PC-9 (cell line): ENCODE measurements around the gene BTBD10. TPM values are rescaled to one million over a fixed set of nuclear protein-coding genes. Genes with fewer than 3 reads are reported as not detected.
"Not testable (repeated sequence)": the region's sequence is repeated elsewhere in the genome, so short reads cannot be mapped to it uniquely, and the experiment has no call there.

Experiments used
- BruUV-seq: library from RNA; stranded (reverse); fragments of 400-500 nt; replicated peaks from 2 replicates; lab custom pipeline; 2021; lab: Mats Ljungman, UMichigan
- CTCF ChIA-PET: fragments of 300-600 bp; sonication (Branson Sonifier 250); formaldehyde crosslinking; loops from one replicate; lab custom pipeline; 2022; ENCODE audit warnings: antibody characterized with exemption; lab: Charles Lee
- POLR2A ChIA-PET: fragments of 300-600 bp; sonication (Branson Sonifier 250); formaldehyde crosslinking; loops from one replicate; lab custom pipeline; 2022; ENCODE audit warnings: antibody characterized with exemption; ENCODE audit not compliant: unreplicated experiment; lab: Charles Lee
- DNase-seq, 2 experiments: peaks; one replicate each; pipeline versions ENCODE4 v3.0.0 to v3.0.0-alpha.2; 2015 to 2022; ENCODE audit warnings: mixed read lengths in 1 of 2
- H2AFZ ChIP-seq: fragments of 200-600 bp; sonication (generic); 2 replicates; pipeline ENCODE4 v1.8.1; 2017; ENCODE audit warnings: antibody characterized with exemption
- H3F3A ChIP-seq: fragments of 200-600 bp; sonication (generic); 2 replicates; pipeline ENCODE4 v1.8.1; 2017; ENCODE audit warnings: antibody characterized with exemption, mild to moderate bottlenecking, low read depth; ENCODE audit not compliant: insufficient read depth
- H3K27ac ChIP-seq: fragments of 200-600 bp; sonication (generic); 2 replicates; pipeline ENCODE4 v1.6.1; 2016; ENCODE audit warnings: mixed run types
- H3K27me3 ChIP-seq: fragments of 200-600 bp; sonication (generic); 2 replicates; pipeline ENCODE4 v1.6.1; 2016; ENCODE audit warnings: low read depth, mixed run types; ENCODE audit not compliant: insufficient read depth
- H3K36me3 ChIP-seq: fragments of 200-600 bp; sonication (generic); 2 replicates; pipeline ENCODE4 v1.6.1; 2016; ENCODE audit warnings: low read depth, mixed run types
- H3K4me1 ChIP-seq: fragments of 200-600 bp; sonication (generic); replicated peaks from 2 replicates; pipeline ENCODE4 v1.6.1; 2016; ENCODE audit warnings: mixed run types; ENCODE audit not compliant: insufficient read depth
- H3K4me2 ChIP-seq: fragments of 200-600 bp; sonication (generic); 2 replicates; pipeline ENCODE4 v1.6.1; 2017; ENCODE audit warnings: mixed run types
- H3K4me3 ChIP-seq: fragments of 200-600 bp; sonication (generic); 2 replicates; pipeline ENCODE4 v1.6.1; 2016; ENCODE audit warnings: mixed run types
- H3K79me2 ChIP-seq: fragments of 200-600 bp; sonication (generic); 2 replicates; pipeline ENCODE4 v1.6.1; 2017; ENCODE audit warnings: low read depth, mixed run types
- H3K9me2 ChIP-seq: fragments of 200-600 bp; sonication (generic); 2 replicates; pipeline ENCODE4 v1.8.1; 2017; ENCODE audit warnings: mild to moderate bottlenecking; ENCODE audit not compliant: insufficient read depth
- H3K9me3 ChIP-seq: fragments of 200-600 bp; sonication (generic); 2 replicates; pipeline ENCODE4 v1.8.1; 2016; ENCODE audit warnings: low read depth; ENCODE audit not compliant: insufficient read depth
- H4K20me1 ChIP-seq: fragments of 200-600 bp; sonication (generic); 2 replicates; pipeline ENCODE4 v1.8.1; 2017; ENCODE audit not compliant: insufficient read depth
- EZH2 ChIP-seq: fragments of 200-600 bp; sonication (generic); IDR thresholded peaks from 2 replicates; pipeline ENCODE4 v1.8.0; 2017; ENCODE audit warnings: antibody characterized with exemption, low read depth
- intact Hi-C: fragments of 100-400 bp; cut with micrococcal nuclease; formaldehyde crosslinking; loops from one replicate; pipeline ENCODE4 v1.10.0; 2022; ENCODE audit not compliant: unreplicated experiment
- total RNA-seq: library from RNA; stranded (reverse); gene quantifications from 2 replicates; pipeline ENCODE4 v1.2.3, GENCODE V29; 2021
- TF ChIP-seq, protein P1 (sequence below): fragments of 200-600 bp; sonication (generic); conservative IDR thresholded peaks from 2 replicates; pipeline ENCODE4 v1.6.1; 2017; ENCODE audit warnings: mixed run types, antibody characterized with exemption, mild to moderate bottlenecking, moderate library complexity

BTBD10 gene
- total RNA-seq, 1 experiment from 2014 or later: 16.5 TPM

DNA sequence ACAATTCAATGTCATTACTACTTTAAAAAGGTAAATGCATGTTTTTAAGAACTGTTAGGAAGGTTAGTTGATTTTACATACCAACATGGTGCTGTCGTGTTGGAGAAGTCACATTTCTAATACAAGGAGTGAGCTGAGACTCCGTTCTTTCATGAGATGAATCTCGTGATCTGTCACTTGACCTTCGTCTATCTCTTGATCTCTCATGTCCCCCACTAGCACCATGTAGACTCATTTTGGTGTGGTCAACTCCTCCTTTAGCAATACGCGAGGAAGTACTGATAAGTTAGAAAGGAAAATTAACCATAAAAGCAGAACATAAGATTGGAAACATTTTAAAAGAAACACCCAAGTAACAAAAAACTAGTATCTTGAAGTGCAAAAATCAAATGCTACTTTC, 41.5 kb downstream of the BTBD10 start:
- no peaks in the 10 kb centered on the region for H3K9me3 ChIP-seq
- no peaks in the 10 kb centered on the region for H3K36me3 ChIP-seq
- no peak overlapping the region for H3K4me2 ChIP-seq
- H3K9me2 ChIP-seq: no peaks in the 10 kb centered on the region
- no peak overlapping the region for H3K4me3 ChIP-seq
- intact Hi-C loops: no loop called here
- no peak for TF ChIP-seq EZH2
- TF ChIP-seq, protein P1, sequence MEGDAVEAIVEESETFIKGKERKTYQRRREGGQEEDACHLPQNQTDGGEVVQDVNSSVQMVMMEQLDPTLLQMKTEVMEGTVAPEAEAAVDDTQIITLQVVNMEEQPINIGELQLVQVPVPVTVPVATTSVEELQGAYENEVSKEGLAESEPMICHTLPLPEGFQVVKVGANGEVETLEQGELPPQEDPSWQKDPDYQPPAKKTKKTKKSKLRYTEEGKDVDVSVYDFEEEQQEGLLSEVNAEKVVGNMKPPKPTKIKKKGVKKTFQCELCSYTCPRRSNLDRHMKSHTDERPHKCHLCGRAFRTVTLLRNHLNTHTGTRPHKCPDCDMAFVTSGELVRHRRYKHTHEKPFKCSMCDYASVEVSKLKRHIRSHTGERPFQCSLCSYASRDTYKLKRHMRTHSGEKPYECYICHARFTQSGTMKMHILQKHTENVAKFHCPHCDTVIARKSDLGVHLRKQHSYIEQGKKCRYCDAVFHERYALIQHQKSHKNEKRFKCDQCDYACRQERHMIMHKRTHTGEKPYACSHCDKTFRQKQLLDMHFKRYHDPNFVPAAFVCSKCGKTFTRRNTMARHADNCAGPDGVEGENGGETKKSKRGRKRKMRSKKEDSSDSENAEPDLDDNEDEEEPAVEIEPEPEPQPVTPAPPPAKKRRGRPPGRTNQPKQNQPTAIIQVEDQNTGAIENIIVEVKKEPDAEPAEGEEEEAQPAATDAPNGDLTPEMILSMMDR: no peak
- no peaks in the 10 kb centered on the region; the same call in 1 of the 2 replicates for H4K20me1 ChIP-seq
- no peaks in the 10 kb centered on the region for H3K4me1 ChIP-seq
- peaks cover under 1% of the 10 kb centered on the region; the same call in 1 of the 2 replicates for H3K79me2 ChIP-seq
- CTCF ChIA-PET: no interaction called here
- no peaks in the 10 kb centered on the region for H3F3A ChIP-seq
- no peak for DNase-seq
- no peak overlapping the region for H3K27ac ChIP-seq
- POLR2A ChIA-PET: no interaction called here
- no TSS peak for BruUV-seq
- H3K27me3 ChIP-seq: no peaks in the 10 kb centered on the region
- no peak overlapping the region for H2AFZ ChIP-seq

GRCh38 chr11:13415201-13415600, 47.8 kb downstream of the BTBD10 start:
- BruUV-seq: no TSS peak
- H3K4me1 ChIP-seq: no peaks in the 10 kb centered on the region
- H2AFZ ChIP-seq: no peak overlapping the region
- H3K27ac ChIP-seq: no peak overlapping the region
- H3K9me2 ChIP-seq: no peaks in the 10 kb centered on the region
- no peaks in the 10 kb centered on the region for H3K9me3 ChIP-seq
- H3K36me3 ChIP-seq: no peaks in the 10 kb centered on the region
- DNase-seq: no peak
- H3K79me2 ChIP-seq: no peaks in the 10 kb centered on the region
- POLR2A ChIA-PET: no interaction called here
- no peaks in the 10 kb centered on the region for H3F3A ChIP-seq
- CTCF ChIA-PET: no interaction called here
- H3K27me3 ChIP-seq: no peaks in the 10 kb centered on the region
- intact Hi-C loops: no loop called here
- H4K20me1 ChIP-seq: no peaks in the 10 kb centered on the region; the same call in 1 of the 2 replicates
- no peak overlapping the region for H3K4me3 ChIP-seq
- H3K4me2 ChIP-seq: no peak overlapping the region
- TF ChIP-seq, protein P1: no peak
- no peak for TF ChIP-seq EZH2

DNA sequence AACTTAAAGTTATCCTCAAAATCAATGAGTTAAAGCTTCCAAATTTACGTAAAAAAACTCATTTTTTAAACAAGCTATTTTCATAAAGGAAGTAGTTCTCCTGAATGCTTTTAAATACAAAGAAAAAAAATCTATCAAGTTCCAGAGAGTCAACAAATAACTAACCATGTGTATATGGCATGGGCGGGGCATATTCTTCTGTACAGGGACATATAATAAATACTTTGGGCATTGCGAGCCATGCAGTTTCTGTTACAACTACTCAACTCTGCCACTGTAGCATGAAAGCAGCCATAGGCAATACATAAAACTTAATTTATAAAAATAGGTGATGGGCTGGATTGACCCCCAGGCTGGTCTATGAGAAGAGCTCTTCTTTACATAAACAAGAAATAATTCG, 57.8 kb downstream of the BTBD10 start:
- H3K27me3 ChIP-seq: no peaks in the 10 kb centered on the region
- H4K20me1 ChIP-seq: no peaks in the 10 kb centered on the region
- TF ChIP-seq EZH2: no peak
- TF ChIP-seq, protein P1: no peak
- H3F3A ChIP-seq: no peaks in the 10 kb centered on the region
- H3K4me2 ChIP-seq: no peak overlapping the region
- no peaks in the 10 kb centered on the region for H3K9me2 ChIP-seq
- BruUV-seq: no TSS peak
- ChIA-PET POLR2A (interaction anchor here (0.6 kb wide), 1 partner anchor 383 kb away, joined by 4 read pairs; no protein-coding TSS in a partner anchor), CTCF (no interaction called here)
- no peaks in the 10 kb centered on the region for H3K36me3 ChIP-seq
- intact Hi-C loops: no loop called here
- H3K4me3 ChIP-seq: no peak overlapping the region
- no peak overlapping the region for H3K27ac ChIP-seq
- no peak overlapping the region for H2AFZ ChIP-seq
- no peak for DNase-seq
- no peaks in the 10 kb centered on the region for H3K79me2 ChIP-seq
- H3K4me1 ChIP-seq: no peaks in the 10 kb centered on the region
- H3K9me3 ChIP-seq: no peaks in the 10 kb centered on the region

DNA sequence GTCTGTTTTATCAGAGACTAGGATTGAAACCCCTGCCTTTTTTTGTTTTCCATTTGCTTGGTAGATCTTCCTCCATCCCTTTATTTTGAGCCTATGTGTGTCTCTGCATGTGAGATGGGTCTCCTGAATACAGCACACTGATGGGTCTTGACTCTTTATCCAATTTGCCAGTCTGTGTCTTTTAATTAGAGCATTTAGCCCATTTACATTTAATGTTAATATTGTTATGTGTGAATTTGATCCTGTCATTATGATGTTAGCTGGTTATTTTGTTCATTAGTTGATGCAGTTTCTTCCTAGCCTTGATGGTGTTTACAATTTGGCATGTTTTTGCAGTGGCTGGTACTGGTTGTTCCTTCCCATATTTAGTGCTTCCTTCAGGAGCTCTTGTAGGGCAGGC, 64.7 kb downstream of the BTBD10 start:
- POLR2A ChIA-PET: not testable (repeated sequence)

More for the DNA sequence above, 64.7 kb downstream of the BTBD10 start:
- CTCF ChIA-PET, H3K4me3 ChIP-seq, H3F3A ChIP-seq, H4K20me1 ChIP-seq, H3K27me3 ChIP-seq, H2AFZ ChIP-seq, DNase-seq, H3K9me3 ChIP-seq, H3K9me2 ChIP-seq, H3K4me1 ChIP-seq, H3K27ac ChIP-seq, BruUV-seq, H3K79me2 ChIP-seq, H3K36me3 ChIP-seq, intact Hi-C loops, H3K4me2 ChIP-seq: not testable (repeated sequence)
